ENCODE data around the gene ZNF101. TPM values are rescaled to one million over a fixed set of nuclear protein-coding genes. Genes with fewer than 3 reads are reported as not detected.

Gene ZNF101
- total and polyA plus RNA-seq, 4 donors: 7.4 to 12.4 (median 10.4) TPM

- Histone ChIP-seq H3K9ac (ENCODE audit: insufficient read depth in 1 of 2, low read length in 2 of 2) (no peak overlapping the region), H3K4me1 (ENCODE audit: control insufficient read depth in 5 of 5, insufficient read depth in 5 of 5, low read length in 5 of 5) (peaks cover 0 to 12% (median 0%) of the 10 kb centered on the region in 5 donors), H3K27me3 (ENCODE audit: control insufficient read depth in 3 of 3, insufficient read depth in 3 of 3, low read length in 2 of 3) (no peaks in the 10 kb centered on the region), H3K36me3 (ENCODE audit: control insufficient read depth in 4 of 4, insufficient read depth in 4 of 4, low read length in 4 of 4) (peaks cover 0 to 24% (median 14%) of the 10 kb centered on the region in 4 donors), H3K9me3 (ENCODE audit: control insufficient read depth in 4 of 4, insufficient read depth in 3 of 4, low read length in 3 of 4) (no peaks in the 10 kb centered on the region), H3K4me3 (no peak overlapping the region), H3K27ac (ENCODE audit: low read depth in 1 of 2, low read length in 1 of 2) (no peak overlapping the region)
- ATAC-seq (ENCODE audit: insufficient read depth, low FRiP score) (no peak), DNase-seq (no peak)
- WGBS, 2 donors: 97 to 100% methylated on average over 2 of the region's 2 CpGs
- TF ChIP-seq CTCF (IDR thresholded peaks at IDR 0.05; ENCODE audit: control extremely low read depth, extremely low read depth): no peak
Observed at GRCh38 chr19:19630426-19630825, 38.2 kb upstream of the ZNF101 start.

GRCh38 chr19:19631346-19631745 lies 37.3 kb upstream of the ZNF101 start:
- no peaks in the 10 kb centered on the region for H3K27me3 ChIP-seq (ENCODE audit: control insufficient read depth in 3 of 3, insufficient read depth in 3 of 3, low read length in 2 of 3)
- WGBS, 2 donors: 95% methylated on average over 7 of the region's 7 CpGs
- no peak overlapping the region for H3K9ac ChIP-seq (ENCODE audit: insufficient read depth in 1 of 2, low read length in 2 of 2)
- H3K27ac ChIP-seq (ENCODE audit: low read depth in 1 of 2, low read length in 1 of 2): no peak overlapping the region
- TF ChIP-seq CTCF (IDR thresholded peaks at IDR 0.05; ENCODE audit: control extremely low read depth, extremely low read depth): no peak
- peaks cover 0 to 12% (median 0%) of the 10 kb centered on the region in 5 donors for H3K4me1 ChIP-seq (ENCODE audit: control insufficient read depth in 5 of 5, insufficient read depth in 5 of 5, low read length in 5 of 5)
- peaks cover 0 to 27% (median 16%) of the 10 kb centered on the region in 4 donors for H3K36me3 ChIP-seq (ENCODE audit: control insufficient read depth in 4 of 4, insufficient read depth in 4 of 4, low read length in 4 of 4)
- ATAC-seq (ENCODE audit: insufficient read depth, low FRiP score): no peak
- no peak overlapping the region for H3K4me3 ChIP-seq
- no peaks in the 10 kb centered on the region for H3K9me3 ChIP-seq (ENCODE audit: control insufficient read depth in 4 of 4, insufficient read depth in 3 of 4, low read length in 3 of 4)
- no peak for DNase-seq

GRCh38 chr19:19632661-19633060 lies 36.0 kb upstream of the ZNF101 start:
- Histone ChIP-seq H3K27ac (ENCODE audit: low read depth in 1 of 2, low read length in 1 of 2) (no peak overlapping the region), H3K27me3 (ENCODE audit: control insufficient read depth in 3 of 3, insufficient read depth in 3 of 3, low read length in 2 of 3) (no peaks in the 10 kb centered on the region), H3K9ac (ENCODE audit: insufficient read depth in 1 of 2, low read length in 2 of 2) (no peak overlapping the region), H3K9me3 (ENCODE audit: control insufficient read depth in 4 of 4, insufficient read depth in 3 of 4, low read length in 3 of 4) (no peaks in the 10 kb centered on the region), H3K4me3 (no peak overlapping the region), H3K36me3 (ENCODE audit: control insufficient read depth in 4 of 4, insufficient read depth in 4 of 4, low read length in 4 of 4) (peaks cover 0 to 34% (median 18%) of the 10 kb centered on the region in 4 donors), H3K4me1 (ENCODE audit: control insufficient read depth in 5 of 5, insufficient read depth in 5 of 5, low read length in 5 of 5) (peaks cover 0 to 3% (median 0%) of the 10 kb centered on the region in 5 donors)
- ATAC-seq (ENCODE audit: insufficient read depth, low FRiP score): no peak
- WGBS, 2 donors: 85 to 94% methylated on average over 5 of the region's 5 CpGs
- no peak for DNase-seq
- TF ChIP-seq CTCF (IDR thresholded peaks at IDR 0.05; ENCODE audit: control extremely low read depth, extremely low read depth): no peak
